ENCODE data around the gene ACAD11.
"Not testable (repeated sequence)": the region's sequence is repeated elsewhere in the genome, so short reads cannot be mapped to it uniquely, and the experiment has no call there.

ACAD11 gene

GRCh38 chr3:132605374-132605792 is 54.2 kb downstream of the ACAD11 start:
- DNase-seq (ENCODE audit: low read depth, low spot score): no peak

- not testable (repeated sequence) for DNase-seq (ENCODE audit: low read depth, low spot score)
Observed at GRCh38 chr3:132600614-132601013, 59.0 kb downstream of the ACAD11 start.

GRCh38 chr3:132598181-132598580 is 61.4 kb downstream of the ACAD11 start:
- no peak for DNase-seq (ENCODE audit: low read depth, low spot score)

GRCh38 chr3:132597660-132598059 is 61.9 kb downstream of the ACAD11 start:
- no peak for DNase-seq (ENCODE audit: low read depth, low spot score)

- no peak for DNase-seq (ENCODE audit: low read depth, low spot score)
Observed at GRCh38 chr3:132596816-132597433, 62.7 kb downstream of the ACAD11 start, which contains the start of gene ACKR4. TSS of gene ACKR4 (plus strand) at chr3:132597270. CDS start at chr3:132600398, 3,128 bp downstream.

- DNase-seq (ENCODE audit: low read depth, low spot score): no peak
Observed at GRCh38 chr3:132596326-132596725, 63.3 kb downstream of the ACAD11 start.

- DNase-seq (ENCODE audit: low read depth, low spot score): no peak
Observed at GRCh38 chr3:132595014-132595413, 64.6 kb downstream of the ACAD11 start.

GRCh38 chr3:132594498-132594897 is 65.1 kb downstream of the ACAD11 start:
- DNase-seq (ENCODE audit: low read depth, low spot score): no peak

GRCh38 chr3:132593947-132594323 is 65.7 kb downstream of the ACAD11 start:
- DNase-seq (ENCODE audit: low read depth, low spot score): no peak

- no peak for DNase-seq (ENCODE audit: low read depth, low spot score)
Observed at GRCh38 chr3:132593241-132593946, 66.2 kb downstream of the ACAD11 start.

GRCh38 chr3:132592216-132592615 is 67.4 kb downstream of the ACAD11 start:
- no peak for DNase-seq (ENCODE audit: low read depth, low spot score)

GRCh38 chr3:132587401-132587800 is 72.2 kb downstream of the ACAD11 start:
- no peak for DNase-seq (ENCODE audit: low read depth, low spot score)

- no peak for DNase-seq (ENCODE audit: low read depth, low spot score)
Observed at GRCh38 chr3:132573797-132574211, 85.8 kb downstream of the ACAD11 start.

- no peak for DNase-seq (ENCODE audit: low read depth, low spot score)
Observed at GRCh38 chr3:132570016-132570415, 89.6 kb downstream of the ACAD11 start.

- no peak for DNase-seq (ENCODE audit: low read depth, low spot score)
Observed at GRCh38 chr3:132569580-132569979, 90.0 kb downstream of the ACAD11 start.

GRCh38 chr3:132569153-132569552 is 90.5 kb downstream of the ACAD11 start:
- DNase-seq (ENCODE audit: low read depth, low spot score): no peak

GRCh38 chr3:132568422-132568821 is 91.2 kb downstream of the ACAD11 start:
- no peak for DNase-seq (ENCODE audit: low read depth, low spot score)

GRCh38 chr3:132564070-132564465 is 95.5 kb downstream of the ACAD11 start:
- DNase-seq (ENCODE audit: low read depth, low spot score): no peak

- no peak for DNase-seq (ENCODE audit: low read depth, low spot score)
Observed at GRCh38 chr3:132563420-132564069, 96.1 kb downstream of the ACAD11 start.

- no peak for DNase-seq (ENCODE audit: low read depth, low spot score)
Observed at GRCh38 chr3:132561003-132561402, 98.6 kb downstream of the ACAD11 start.

GRCh38 chr3:132556508-132557159 is 103.0 kb downstream of the ACAD11 start:
- no peak for DNase-seq (ENCODE audit: low read depth, low spot score)

- not testable (repeated sequence) for DNase-seq (ENCODE audit: low read depth, low spot score)
Observed at GRCh38 chr3:132556036-132556386, 103.6 kb downstream of the ACAD11 start.

Measured in smooth muscle cell of the brain vasculature (primary cell).